HepG2 (cell line): ENCODE results near the gene SNAP23. TPM values are rescaled to one million over a fixed set of nuclear protein-coding genes. Genes with fewer than 3 reads are reported as not detected.

ENCODE experiments used
- FOSL1 ChIP-seq: sonication (generic); formaldehyde crosslinking; IDR thresholded peaks from 2 replicates; pipeline ENCODE4 v1.9.0; 2021; ENCODE audit warnings: missing genetic modification reagents, borderline replicate concordance
- FOXA1 ChIP-seq, 2 experiments: fragments of 450-650 bp in 1 of 2; sonication (generic) in 1 of 2; formaldehyde crosslinking in 1 of 2; IDR thresholded peaks; 2 replicates each; pipeline versions ENCODE4 v1.4.0 to v1.6.1; 2016 to 2020; ENCODE audit warnings: missing genetic modification reagents in 1 of 2
- HDAC1 ChIP-seq: sonication (generic); formaldehyde crosslinking; IDR thresholded peaks from 2 replicates; pipeline ENCODE4 v1.5.1; 2020; ENCODE audit warnings: mild to moderate bottlenecking, missing genetic modification reagents
- HES4 ChIP-seq: sonication (generic); formaldehyde crosslinking; IDR thresholded peaks from 2 replicates; pipeline ENCODE4 v1.9.0; 2021; ENCODE audit warnings: mild to moderate bottlenecking, missing genetic modification reagents, borderline replicate concordance
- HOMEZ ChIP-seq: IDR thresholded peaks from 2 replicates; pipeline ENCODE4 v1.6.1; 2016; ENCODE audit warnings: low read depth
- KDM5B ChIP-seq: sonication (generic); formaldehyde crosslinking; IDR thresholded peaks from 2 replicates; pipeline ENCODE4 v1.4.0; 2020; ENCODE audit warnings: missing genetic modification reagents, mild to moderate bottlenecking, borderline replicate concordance
- LBX2 ChIP-seq: sonication (generic); formaldehyde crosslinking; IDR thresholded peaks from 2 replicates; pipeline ENCODE4 v1.5.0; 2020; ENCODE audit warnings: missing genetic modification reagents, mild to moderate bottlenecking, borderline replicate concordance
- MBD4 ChIP-seq: IDR thresholded peaks from 2 replicates; pipeline ENCODE4 v1.6.1; 2012; ENCODE audit warnings: low read length, inconsistent platforms, borderline replicate concordance
- PITX1 ChIP-seq: sonication (generic); formaldehyde crosslinking; IDR thresholded peaks from 2 replicates; pipeline ENCODE4 v1.5.1; 2020; ENCODE audit warnings: mild to moderate bottlenecking, missing genetic modification reagents
- RNF2 ChIP-seq: fragments of 450-650 bp; conservative IDR thresholded peaks from 2 replicates; pipeline ENCODE4 v1.6.1; 2016; ENCODE audit warnings: low read depth
- SP140L ChIP-seq: sonication (generic); formaldehyde crosslinking; IDR thresholded peaks from 2 replicates; pipeline ENCODE4 v1.4.0; 2020; ENCODE audit warnings: missing genetic modification reagents, borderline replicate concordance
- TAF1 ChIP-seq: sonication (generic); formaldehyde crosslinking; IDR thresholded peaks from 2 replicates; pipeline ENCODE4 v1.4.0; 2020; ENCODE audit warnings: missing genetic modification reagents
- TAF15 ChIP-seq: fragments of 200-400 bp; formaldehyde crosslinking; IDR thresholded peaks from one replicate; pipeline ENCODE4 v1.6.1; 2018; ENCODE audit warnings: mild to moderate bottlenecking, low read depth, low read length; ENCODE audit not compliant: poor library complexity, severe bottlenecking
- TOPORS ChIP-seq: sonication (generic); formaldehyde crosslinking; IDR thresholded peaks from 2 replicates; pipeline ENCODE4 v1.8.0; 2023; ENCODE audit warnings: mild to moderate bottlenecking, missing genetic modification reagents
- ZHX1 ChIP-seq: sonication (generic); formaldehyde crosslinking; IDR thresholded peaks from 2 replicates; pipeline ENCODE4 v1.8.1; 2022; ENCODE audit warnings: low read depth, mild to moderate bottlenecking, missing genetic modification reagents
- ZNF124 ChIP-seq: sonication (generic); formaldehyde crosslinking; IDR thresholded peaks from 2 replicates; pipeline ENCODE4 v1.4.0; 2020; ENCODE audit warnings: missing genetic modification reagents
- ZNF253 ChIP-seq: sonication (generic); formaldehyde crosslinking; IDR thresholded peaks from 2 replicates; pipeline ENCODE4 v1.8.0; 2022; ENCODE audit warnings: mild to moderate bottlenecking, missing genetic modification reagents, borderline replicate concordance
- ZNF510 ChIP-seq: sonication (generic); formaldehyde crosslinking; IDR thresholded peaks from 2 replicates; pipeline ENCODE4 v1.4.0; 2020; ENCODE audit warnings: low read depth, mild to moderate bottlenecking, missing genetic modification reagents
- ZNF816 ChIP-seq: sonication (generic); formaldehyde crosslinking; IDR thresholded peaks from 2 replicates; pipeline ENCODE4 v1.8.0; 2022; ENCODE audit warnings: missing genetic modification reagents, mild to moderate bottlenecking, borderline replicate concordance
- ZSCAN12 ChIP-seq: sonication (generic); formaldehyde crosslinking; IDR thresholded peaks from 2 replicates; pipeline ENCODE4 v1.9.0; 2021; ENCODE audit warnings: mild to moderate bottlenecking, missing genetic modification reagents
- polyA plus RNA-seq, 8 experiments: library from polyadenylated mRNA; depleted of rRNA in 3 of 8; stranded (reverse) in 7 of 8; unstranded in 1 of 8; fragments of >200 nt; fragmentation: Illumina TruSeq in 4 of 8; extraction: Trizol in 4 of 8; gene quantifications; 2 replicates each; pipeline versions ENCODE4 v1.2.1 to v1.2.3, GENCODE V29; 2011 to 2016; ENCODE audit warnings: low read depth in 4 of 8, missing spikeins in 1 of 8, mixed read lengths in 1 of 8; ENCODE audit not compliant: insufficient read depth in 1 of 8
- total RNA-seq, 5 experiments: library from RNA; depleted of rRNA; stranded (reverse); fragments of >200 nt; fragmentation: Illumina TruSeq; extraction: Trizol; gene quantifications; 2 replicates each; pipeline ENCODE4 v1.2.3, GENCODE V29; 2016; ENCODE audit warnings: low read depth in 1 of 5
- TF ChIP-seq, protein P1 (sequence below): sonication (generic); formaldehyde crosslinking; IDR thresholded peaks from 2 replicates; pipeline ENCODE4 v1.4.0; 2020; ENCODE audit warnings: missing genetic modification reagents
- TF ChIP-seq, protein P2 (sequence below): sonication (generic); formaldehyde crosslinking; IDR thresholded peaks from 2 replicates; pipeline ENCODE4 v1.4.0; 2020; ENCODE audit warnings: missing genetic modification reagents

Gene SNAP23
- total and polyA plus RNA-seq, 2 of the 13 experiments (the other 11 are each of a cell fraction or from before 2014, with no cell fraction given) = 37.0 to 101 TPM

GRCh38 chr15:42495361-42496212 is at the start of gene SNAP23 (continued):
- TF ChIP-seq TOPORS (CRISPR knock-in tag) = no peak
- TF ChIP-seq, protein P1, sequence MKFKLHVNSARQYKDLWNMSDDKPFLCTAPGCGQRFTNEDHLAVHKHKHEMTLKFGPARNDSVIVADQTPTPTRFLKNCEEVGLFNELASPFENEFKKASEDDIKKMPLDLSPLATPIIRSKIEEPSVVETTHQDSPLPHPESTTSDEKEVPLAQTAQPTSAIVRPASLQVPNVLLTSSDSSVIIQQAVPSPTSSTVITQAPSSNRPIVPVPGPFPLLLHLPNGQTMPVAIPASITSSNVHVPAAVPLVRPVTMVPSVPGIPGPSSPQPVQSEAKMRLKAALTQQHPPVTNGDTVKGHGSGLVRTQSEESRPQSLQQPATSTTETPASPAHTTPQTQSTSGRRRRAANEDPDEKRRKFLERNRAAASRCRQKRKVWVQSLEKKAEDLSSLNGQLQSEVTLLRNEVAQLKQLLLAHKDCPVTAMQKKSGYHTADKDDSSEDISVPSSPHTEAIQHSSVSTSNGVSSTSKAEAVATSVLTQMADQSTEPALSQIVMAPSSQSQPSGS (CRISPR knock-in tag) = peak; percentile 50; the same call in 1 of the 2 replicates
- TF ChIP-seq PITX1 (CRISPR knock-in tag) = peak; percentile 79
- TF ChIP-seq, protein P2, sequence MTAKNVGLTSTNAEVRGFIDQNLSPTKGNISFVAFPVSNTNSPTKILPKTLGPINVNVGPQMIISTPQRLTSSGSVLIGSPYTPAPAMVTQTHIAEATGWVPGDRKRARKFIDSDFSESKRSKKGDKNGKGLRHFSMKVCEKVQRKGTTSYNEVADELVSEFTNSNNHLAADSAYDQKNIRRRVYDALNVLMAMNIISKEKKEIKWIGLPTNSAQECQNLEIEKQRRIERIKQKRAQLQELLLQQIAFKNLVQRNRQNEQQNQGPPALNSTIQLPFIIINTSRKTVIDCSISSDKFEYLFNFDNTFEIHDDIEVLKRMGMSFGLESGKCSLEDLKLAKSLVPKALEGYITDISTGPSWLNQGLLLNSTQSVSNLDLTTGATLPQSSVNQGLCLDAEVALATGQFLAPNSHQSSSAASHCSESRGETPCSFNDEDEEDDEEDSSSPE (CRISPR knock-in tag) = peak; percentile 81
- TF ChIP-seq HOMEZ = peak; percentile 49; the same call in 1 of the 2 replicates
- TF ChIP-seq MBD4 = no peak
- no peak for TF ChIP-seq LBX2
- TF ChIP-seq ZNF253 = no peak
- peak; percentile 87 for TF ChIP-seq HDAC1 (CRISPR knock-in tag)
- TF ChIP-seq SP140L (CRISPR knock-in tag) = no peak
- TF ChIP-seq ZNF816 (CRISPR knock-in tag) = no peak
- no peak for TF ChIP-seq TAF15
- TF ChIP-seq FOSL1 (CRISPR knock-in tag) = no peak
- TF ChIP-seq RNF2 = no peak
- 0 out of 2 replicates have a peak, but pooled peaks have one; percentile 37 for TF ChIP-seq KDM5B (CRISPR knock-in tag)
- peak; percentile 79; the same call in 1 of the 2 replicates for TF ChIP-seq ZNF124
- peak; percentile 73 for TF ChIP-seq TAF1 (CRISPR knock-in tag)
- TF ChIP-seq ZHX1 (CRISPR knock-in tag) = no peak
- TF ChIP-seq FOXA1 (IDR thresholded peaks at IDR 0.05) = no peak
- TF ChIP-seq FOXA1 (CRISPR knock-in tag; IDR thresholded peaks at IDR 0.05) = no peak
- no peak for TF ChIP-seq ZNF510
- 0 out of 2 replicates have a peak, but pooled peaks have one; percentile 36 for TF ChIP-seq HES4 (CRISPR knock-in tag)
- no peak for TF ChIP-seq ZSCAN12
